HG02759 (cell line): ENCODE results near the gene UBR7.

ENCODE experiments used
- ATAC-seq: cut with Tn5 transposase; IDR thresholded peaks from one replicate; pipeline ENCODE4 v1.9.1; 2021; ENCODE audit warnings: mild to moderate bottlenecking, moderate library complexity; ENCODE audit not compliant: unreplicated experiment

UBR7 gene

DNA sequence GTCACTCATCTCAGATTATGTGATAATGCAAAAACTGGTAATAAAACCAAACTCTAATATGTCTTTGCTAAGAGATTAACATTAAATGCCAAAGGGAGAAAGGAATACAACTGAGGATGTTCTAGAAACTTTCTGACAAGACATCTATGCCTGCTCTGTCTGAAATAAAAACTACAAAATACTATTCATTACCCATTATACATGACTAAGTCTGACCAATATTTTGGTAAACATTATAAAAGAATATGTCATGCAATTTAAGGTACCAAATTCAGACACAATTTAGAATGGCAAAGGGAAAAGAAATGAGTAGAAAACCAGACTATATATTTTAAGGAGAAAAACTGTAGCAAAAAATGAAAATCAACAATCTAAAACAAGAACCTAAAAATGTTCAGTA, 39.5 kb downstream of the UBR7 start:
- ATAC-seq = no peak

DNA sequence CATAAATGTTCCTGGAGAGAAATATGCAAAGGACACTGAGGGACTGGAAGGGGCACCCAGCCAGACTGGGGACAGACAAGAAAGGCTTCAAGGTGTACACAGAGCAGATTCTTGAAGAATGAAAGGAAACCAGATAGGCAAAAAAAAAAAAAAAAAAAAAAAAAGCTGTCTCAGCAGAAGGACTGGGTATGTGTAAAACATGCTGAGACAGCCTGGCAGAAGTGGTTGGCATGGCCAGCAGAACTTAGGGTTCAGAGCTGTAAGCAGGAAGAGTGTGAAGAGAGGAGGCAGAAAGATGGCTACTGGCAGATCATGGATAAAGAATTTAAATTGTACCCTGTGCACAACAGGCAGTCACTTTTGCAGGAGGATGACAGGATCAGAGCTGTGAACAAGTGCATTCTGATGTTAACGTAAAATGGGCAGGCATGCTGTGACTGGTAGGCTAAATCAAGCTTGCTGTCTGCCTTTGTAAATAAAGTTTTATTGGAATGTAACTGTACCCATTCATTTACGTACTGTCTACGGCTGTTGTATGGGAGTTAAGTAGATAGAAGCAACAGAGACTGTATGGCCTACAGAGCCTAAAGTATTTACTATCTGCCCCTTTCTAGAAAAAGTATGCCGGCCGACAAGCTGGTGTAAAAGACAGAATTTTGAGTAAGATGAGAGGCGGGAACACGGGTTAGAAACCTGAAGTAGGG, 42.2 kb downstream of the UBR7 start:
- no peak for ATAC-seq

- ATAC-seq = no peak
Observed at GRCh38 chr14:93262446-93262845, 55.4 kb downstream of the UBR7 start.

DNA sequence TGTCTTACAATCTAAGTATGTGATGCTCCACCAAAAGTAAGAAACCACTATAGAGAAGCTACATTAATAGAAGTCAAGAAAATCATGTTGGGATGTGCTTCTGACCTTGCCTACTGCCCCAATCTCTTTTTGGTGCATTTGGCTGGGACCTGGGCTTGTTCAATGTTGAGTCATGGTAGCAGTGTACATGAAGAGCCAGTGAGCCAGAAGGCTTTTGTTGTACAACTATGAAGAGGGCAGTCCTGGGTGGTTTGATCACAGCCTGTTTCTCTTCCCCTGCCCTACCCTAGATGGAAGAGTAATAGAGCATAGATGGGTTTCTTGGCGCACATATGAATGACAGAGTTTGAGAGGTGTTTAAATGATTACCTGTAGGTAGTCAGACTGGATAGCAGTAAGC, 56.4 kb downstream of the UBR7 start:
- ATAC-seq = no peak

- ATAC-seq = no peak
Observed at GRCh38 chr14:93266127-93266526, 59.1 kb downstream of the UBR7 start.

GRCh38 chr14:93267149-93267711, 60.2 kb downstream of the UBR7 start:
- no peak for ATAC-seq

DNA sequence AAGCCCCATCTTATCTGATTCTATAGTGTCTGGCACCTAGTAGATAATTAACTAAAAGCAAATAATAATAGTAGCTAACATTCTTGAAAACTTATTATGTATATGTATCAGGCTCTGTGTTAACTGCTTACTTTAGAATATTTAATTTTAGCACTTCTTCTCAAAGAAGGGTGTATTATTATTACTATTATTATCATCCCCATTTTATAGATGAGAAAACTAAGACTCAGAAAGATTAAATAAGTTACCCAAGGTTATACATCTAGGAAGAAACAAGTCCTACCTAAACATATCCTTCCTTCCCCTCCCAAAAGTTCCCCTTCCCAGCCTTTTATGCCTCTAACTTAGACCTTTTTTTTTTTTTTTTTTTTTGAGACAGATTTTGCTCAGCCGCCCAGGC, 61.4 kb downstream of the UBR7 start:
- no peak for ATAC-seq

- ATAC-seq = no peak
Observed at GRCh38 chr14:93269341-93270068, 62.4 kb downstream of the UBR7 start.

- no peak for ATAC-seq
Observed at GRCh38 chr14:93271111-93271510, 64.1 kb downstream of the UBR7 start.

- ATAC-seq = no peak
Observed at GRCh38 chr14:93274055-93274806, 67.2 kb downstream of the UBR7 start.

DNA sequence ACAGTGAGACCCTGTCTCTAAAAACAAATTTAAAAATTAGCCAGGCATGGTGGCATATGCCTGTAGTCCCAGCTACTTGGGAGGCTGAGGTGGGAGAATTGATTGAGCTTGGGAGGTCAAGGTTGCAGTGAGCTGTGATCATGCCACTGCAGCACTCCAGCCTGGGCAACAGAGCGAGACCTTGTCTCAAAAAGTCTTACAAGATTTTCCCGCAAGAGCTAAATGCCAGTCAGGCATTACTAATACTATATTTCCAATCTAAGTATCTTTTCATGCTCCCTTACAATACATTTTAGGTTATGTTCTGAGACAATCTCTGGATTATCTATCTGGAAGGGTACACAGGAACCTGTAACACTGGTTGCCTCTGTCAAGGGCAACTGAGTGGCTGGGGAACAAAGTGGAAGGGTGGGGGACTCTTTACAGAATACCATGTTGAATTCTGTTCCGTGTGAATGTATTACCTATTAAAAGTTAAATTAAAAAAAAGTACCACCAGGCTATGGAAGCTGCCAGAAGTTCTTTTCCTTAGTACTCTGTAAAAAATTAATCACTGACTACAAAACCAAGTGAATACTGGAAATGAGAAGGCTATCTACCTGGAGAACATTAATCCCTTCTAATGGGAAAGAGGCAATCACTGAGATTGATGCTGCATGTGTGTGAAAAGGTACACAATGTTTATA, 69.1 kb downstream of the UBR7 start:
- ATAC-seq = no peak
